Breast epithelium (tissue), 4 donors: ENCODE data around the gene TMEM169. TPM values are rescaled to one million over a fixed set of nuclear protein-coding genes. Genes with fewer than 3 reads are reported as not detected.

ENCODE experiments used
- DNase-seq, 2 donors: peaks; one replicate each; pipeline ENCODE4 v3.0.0-alpha.2; 2019; ENCODE audit warnings: low spot score in 2 of 2
- H3K27ac ChIP-seq, 2 donors: fragments of 200-600 bp; sonication (generic) in 1 of 2; one replicate each; pipeline ENCODE4 v1.5.1; 2016 to 2019; ENCODE audit warnings: mild to moderate bottlenecking in 1 of 2
- H3K27me3 ChIP-seq, 2 donors: fragments of 200-600 bp; sonication (generic) in 1 of 2; one replicate each; pipeline versions ENCODE4 v1.5.1 to v1.6.0; 2017 to 2019; ENCODE audit warnings: control low read depth in 1 of 2, mild to moderate bottlenecking in 1 of 2
- H3K36me3 ChIP-seq: fragments of 200-600 bp; one replicate; pipeline ENCODE4 v1.5.1; 2019
- H3K4me1 ChIP-seq, 2 donors: fragments of 200-600 bp; sonication (generic); one replicate each; pipeline ENCODE4 v1.5.1; 2016 to 2019; ENCODE audit warnings: control low read depth in 1 of 2
- H3K4me3 ChIP-seq, 3 donors: fragments of 200-600 bp; sonication (generic); 1 replicate in 2 of 3; 2 replicates in 1 of 3; pipeline ENCODE4 v1.5.1; 2016 to 2019; ENCODE audit warnings: mild to moderate bottlenecking in 3 of 3, moderate library complexity in 2 of 3
- H3K9me3 ChIP-seq, 2 donors: fragments of 200-600 bp; sonication (generic) in 1 of 2; one replicate each; pipeline ENCODE4 v1.5.1; 2016 to 2019; ENCODE audit warnings: control low read depth in 1 of 2
- POLR2A ChIP-seq: fragments of 450-650 bp; IDR thresholded peaks from one replicate; pipeline ENCODE4 v1.6.1; 2016; ENCODE audit warnings: antibody characterized with exemption, mild to moderate bottlenecking, moderate library complexity
- POLR2AphosphoS5 ChIP-seq, 3 donors: sonication (generic); formaldehyde crosslinking; IDR thresholded peaks; one replicate each; pipeline ENCODE4 v1.6.1; 2017; ENCODE audit warnings: antibody characterized with exemption in 3 of 3
- intact Hi-C: fragments of 100-400 bp; cut with DNase I; formaldehyde crosslinking; loops from one replicate; pipeline ENCODE4 v1.15.1; 2023; ENCODE audit warnings: low total_unique reads
- total RNA-seq, 3 donors: library from RNA; depleted of rRNA; stranded (reverse); fragments of >200 nt; gene quantifications; one replicate each; pipeline ENCODE4 v1.1.0, GENCODE V29; 2016
- TF ChIP-seq, protein P1 (sequence below), 3 donors: fragments of 450-650 bp; IDR thresholded peaks; one replicate each; pipeline ENCODE4 v1.5.1; 2016 to 2017; ENCODE audit warnings: antibody characterized with exemption in 3 of 3, mild to moderate bottlenecking in 3 of 3, moderate library complexity in 3 of 3

Gene TMEM169
- total RNA-seq, 3 donors from 2014 or later, result 0.29 to 1.3 TPM; not detected in 1

DNA sequence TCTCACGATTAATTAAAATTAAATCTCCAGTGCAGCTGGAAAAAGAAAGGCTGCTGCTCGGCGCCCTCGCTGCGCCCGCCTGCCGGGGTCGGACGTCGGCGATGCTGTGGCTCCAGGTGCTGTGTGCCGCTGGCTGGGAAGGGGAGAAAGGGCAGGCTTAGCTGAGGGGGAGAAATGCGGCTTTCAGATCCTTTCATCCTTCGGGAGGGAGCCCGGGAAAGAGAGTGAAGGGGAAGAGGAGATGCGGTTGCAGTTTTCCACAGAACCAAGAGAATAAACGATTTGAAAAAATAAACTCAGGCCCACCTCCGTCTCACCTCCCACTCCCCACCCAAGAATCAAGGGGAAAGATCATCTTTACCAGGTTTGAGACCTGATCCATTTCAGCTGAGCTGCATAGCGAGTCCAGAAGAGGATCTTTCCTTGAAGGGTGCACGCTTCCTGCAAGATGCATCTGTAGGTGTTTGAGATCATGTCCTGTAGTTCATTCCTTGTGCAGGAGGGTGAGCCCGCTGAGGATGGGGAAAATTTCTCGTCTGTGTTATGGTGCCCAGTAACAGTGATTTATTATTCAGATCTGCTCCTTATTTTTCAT, 495 bp downstream of the TMEM169 start:
- Histone ChIP-seq H3K36me3 (no peaks in the 10 kb centered on the region), H3K9me3 (no peaks in the 10 kb centered on the region), H3K4me3 (peak overlapping the region; percentile 55 to 73 (median 67)), H3K27ac (peak overlapping the region in 1 of 2 donors; percentile 17), H3K4me1 (no peaks in the 10 kb centered on the region), H3K27me3 (no peaks in the 10 kb centered on the region)
- DNase-seq, result no peak
- TF ChIP-seq POLR2A (no peak), POLR2AphosphoS5 (IDR thresholded peaks at IDR 0.05) (no peak)
- TF ChIP-seq, protein P1, sequence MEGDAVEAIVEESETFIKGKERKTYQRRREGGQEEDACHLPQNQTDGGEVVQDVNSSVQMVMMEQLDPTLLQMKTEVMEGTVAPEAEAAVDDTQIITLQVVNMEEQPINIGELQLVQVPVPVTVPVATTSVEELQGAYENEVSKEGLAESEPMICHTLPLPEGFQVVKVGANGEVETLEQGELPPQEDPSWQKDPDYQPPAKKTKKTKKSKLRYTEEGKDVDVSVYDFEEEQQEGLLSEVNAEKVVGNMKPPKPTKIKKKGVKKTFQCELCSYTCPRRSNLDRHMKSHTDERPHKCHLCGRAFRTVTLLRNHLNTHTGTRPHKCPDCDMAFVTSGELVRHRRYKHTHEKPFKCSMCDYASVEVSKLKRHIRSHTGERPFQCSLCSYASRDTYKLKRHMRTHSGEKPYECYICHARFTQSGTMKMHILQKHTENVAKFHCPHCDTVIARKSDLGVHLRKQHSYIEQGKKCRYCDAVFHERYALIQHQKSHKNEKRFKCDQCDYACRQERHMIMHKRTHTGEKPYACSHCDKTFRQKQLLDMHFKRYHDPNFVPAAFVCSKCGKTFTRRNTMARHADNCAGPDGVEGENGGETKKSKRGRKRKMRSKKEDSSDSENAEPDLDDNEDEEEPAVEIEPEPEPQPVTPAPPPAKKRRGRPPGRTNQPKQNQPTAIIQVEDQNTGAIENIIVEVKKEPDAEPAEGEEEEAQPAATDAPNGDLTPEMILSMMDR (IDR thresholded peaks at IDR 0.05), result no peak
- intact Hi-C loops, result no loop called here

GRCh38 chr2:216082805-216083204, 1.1 kb downstream of the TMEM169 start:
- no peak for DNase-seq
- no peaks in the 10 kb centered on the region for H3K27me3 ChIP-seq
- TF ChIP-seq POLR2AphosphoS5 (IDR thresholded peaks at IDR 0.05) (no peak), POLR2A (no peak)
- TF ChIP-seq, protein P1 (IDR thresholded peaks at IDR 0.05), result no peak

GRCh38 chr2:216083464-216084281, 2.0 kb downstream of the TMEM169 start:
- no peaks in the 10 kb centered on the region for H3K27me3 ChIP-seq
- H3K27ac ChIP-seq, result no peak overlapping the region
- intact Hi-C loops, result no loop called here
- no peaks in the 10 kb centered on the region for H3K36me3 ChIP-seq
- TF ChIP-seq, protein P1 (IDR thresholded peaks at IDR 0.05), result no peak
- no peaks in the 10 kb centered on the region for H3K9me3 ChIP-seq
- H3K4me3 ChIP-seq, result no peak overlapping the region
- no peaks in the 10 kb centered on the region for H3K4me1 ChIP-seq
- no peak for DNase-seq

More at GRCh38 chr2:216082805-216083204, 1.1 kb downstream of the TMEM169 start:
- H3K36me3 ChIP-seq, result no peaks in the 10 kb centered on the region
- H3K27ac ChIP-seq, result no peak overlapping the region
- no peaks in the 10 kb centered on the region for H3K9me3 ChIP-seq
- no peak overlapping the region for H3K4me3 ChIP-seq
- H3K4me1 ChIP-seq, result no peaks in the 10 kb centered on the region
- intact Hi-C loops, result no loop called here

GRCh38 chr2:216084547-216084946, 2.8 kb downstream of the TMEM169 start:
- H3K36me3 ChIP-seq, result no peaks in the 10 kb centered on the region
- H3K4me3 ChIP-seq, result no peak overlapping the region
- TF ChIP-seq POLR2A, result no peak
- no peak for TF ChIP-seq POLR2AphosphoS5 (IDR thresholded peaks at IDR 0.05)
- TF ChIP-seq, protein P1 (IDR thresholded peaks at IDR 0.05), result no peak
- no peaks in the 10 kb centered on the region for H3K9me3 ChIP-seq
- no peak overlapping the region for H3K27ac ChIP-seq
- no peaks in the 10 kb centered on the region for H3K4me1 ChIP-seq
- no peak for DNase-seq
- H3K27me3 ChIP-seq, result no peaks in the 10 kb centered on the region
- intact Hi-C loops, result no loop called here

GRCh38 chr2:216086207-216086893, 4.6 kb downstream of the TMEM169 start:
- intact Hi-C loops, result no loop called here
- no peak for DNase-seq
- no peak overlapping the region for H3K27ac ChIP-seq
- no peak overlapping the region for H3K4me3 ChIP-seq
- TF ChIP-seq POLR2AphosphoS5 (IDR thresholded peaks at IDR 0.05), result no peak
- TF ChIP-seq, protein P1 (IDR thresholded peaks at IDR 0.05), result no peak
- no peak for TF ChIP-seq POLR2A
- no peaks in the 10 kb centered on the region for H3K4me1 ChIP-seq
- H3K9me3 ChIP-seq, result no peaks in the 10 kb centered on the region
- H3K36me3 ChIP-seq, result no peaks in the 10 kb centered on the region
- no peaks in the 10 kb centered on the region for H3K27me3 ChIP-seq
